HepG2 (cell line): ENCODE data around the gene DDAH1. TPM values are rescaled to one million over a fixed set of nuclear protein-coding genes. Genes with fewer than 3 reads are reported as not detected.

Source experiments
- ATAC-seq: fragments of 200-7000 bp; cut with Tn5 transposase; 3 replicates; pipeline ENCODE4 v1.9.1; 2020; ENCODE audit warnings: mild to moderate bottlenecking, moderate library complexity
- BruUV-seq: library from RNA; stranded (reverse); fragments of 400-500 nt; replicated peaks from 2 replicates; lab custom pipeline; 2021; lab: Mats Ljungman, UMichigan
- CTCF ChIA-PET: fragments of 300-600 bp; formaldehyde crosslinking; extraction: SDS; loops from one replicate; lab custom pipeline; 2021; ENCODE audit warnings: low total read pairs, inconsistent platforms, low intra/inter-chr PET ratio; lab: Yijun Ruan, JAX
- POLR2A ChIA-PET: fragments of 350-600 bp; sonication (Branson Sonifier 250); formaldehyde crosslinking; loops from one replicate; lab custom pipeline; 2020; ENCODE audit warnings: antibody characterized with exemption, inconsistent platforms; lab: Yijun Ruan, JAX
- DNase-seq: peaks from one replicate; pipeline ENCODE4 v3.0.0-alpha.2; 2015; ENCODE audit warnings: low spot score
- FAIRE-seq: peaks from 3 replicates; lab custom pipeline; 2011; peaks lifted over from hg19 to GRCh38; lab: Jason Lieb, UNC
- H2AFZ ChIP-seq: one replicate; pipeline ENCODE4 v1.6.1; 2011; ENCODE audit warnings: low read length, inconsistent platforms
- H3K27ac ChIP-seq: fragments of 300-600 bp; 3 replicates; pipeline ENCODE4 v1.8.0; 2011; ENCODE audit warnings: mixed run types, mild to moderate bottlenecking, mixed read lengths, low read length, inconsistent platforms; ENCODE audit not compliant: insufficient read depth; ENCODE audit errors: extremely low read length
- H3K27me3 ChIP-seq, 2 experiments: fragments of 200-600 bp in 1 of 2; 2 replicates in 1 of 2; 3 replicates in 1 of 2; pipeline versions ENCODE4 v1.6.0 to v1.8.0; 2011; ENCODE audit warnings: low read length in 2 of 2, mild to moderate bottlenecking in 2 of 2, moderate library complexity in 2 of 2, inconsistent platforms in 1 of 2; ENCODE audit not compliant: insufficient read depth in 2 of 2, control insufficient read depth in 1 of 2
- H3K36me3 ChIP-seq, 2 experiments: fragments of 200-600 bp in 1 of 2; replicated peaks in 1 of 2; 2 replicates in 1 of 2; 3 replicates in 1 of 2; pipeline versions ENCODE4 v1.5.1 to v1.8.0; 2011; ENCODE audit warnings: low read length in 2 of 2, inconsistent platforms in 1 of 2; ENCODE audit not compliant: insufficient read depth in 2 of 2, control insufficient read depth in 1 of 2
- H3K4me1 ChIP-seq: 2 replicates; pipeline ENCODE4 v1.5.1; 2012; ENCODE audit warnings: low read length, inconsistent platforms; ENCODE audit not compliant: insufficient read depth
- H3K4me2 ChIP-seq: 2 replicates; pipeline ENCODE4 v1.6.0; 2011; ENCODE audit warnings: low read depth, low read length, inconsistent platforms
- H3K4me3 ChIP-seq, 3 experiments: fragments of 200-600 bp in 1 of 3; sonication (generic), shearing (Covaris generic) in 1 of 3; replicated peaks in 1 of 3; 2 replicates each; pipeline ENCODE4 v1.5.1; 2011 to 2016; ENCODE audit warnings: low read length in 3 of 3, inconsistent platforms in 2 of 3, low read depth in 2 of 3, mild to moderate bottlenecking in 2 of 3, control low read depth in 1 of 3, mixed read lengths in 1 of 3; ENCODE audit not compliant: insufficient read depth in 1 of 3
- H3K79me2 ChIP-seq: one replicate; pipeline ENCODE4 v1.6.1; 2011; ENCODE audit warnings: low read length, inconsistent platforms; ENCODE audit not compliant: insufficient read depth
- H3K9ac ChIP-seq: 2 replicates; pipeline ENCODE4 v1.6.0; 2011; ENCODE audit warnings: mild to moderate bottlenecking, low read depth, low read length, inconsistent platforms; ENCODE audit not compliant: insufficient read depth
- H3K9me3 ChIP-seq: 2 replicates; pipeline ENCODE4 v1.5.1; 2012; ENCODE audit warnings: mild to moderate bottlenecking, low read length
- H4K20me1 ChIP-seq: 2 replicates; pipeline ENCODE4 v1.6.0; 2011; ENCODE audit warnings: inconsistent platforms, mild to moderate bottlenecking, low read length, moderate library complexity; ENCODE audit not compliant: insufficient read depth
- E2F1 ChIP-seq: sonication (generic); formaldehyde crosslinking; IDR thresholded peaks from 2 replicates; pipeline ENCODE4 v1.5.0; 2020; ENCODE audit warnings: missing genetic modification reagents
- KDM5A ChIP-seq: fragments of 200-600 bp; sonication (generic); IDR thresholded peaks from 2 replicates; pipeline ENCODE4 v1.7.0; 2018; ENCODE audit warnings: antibody characterized with exemption, mild to moderate bottlenecking, low read length, borderline replicate concordance
- PRMT3 ChIP-seq: sonication (generic); formaldehyde crosslinking; IDR thresholded peaks from 2 replicates; pipeline ENCODE4 v1.8.1; 2022; ENCODE audit warnings: low read depth, mild to moderate bottlenecking, moderate library complexity, missing genetic modification reagents, borderline replicate concordance
- REL ChIP-seq: sonication (generic); formaldehyde crosslinking; conservative IDR thresholded peaks from 2 replicates; pipeline ENCODE4 v1.8.0; 2022; ENCODE audit warnings: mild to moderate bottlenecking, missing genetic modification reagents, moderate library complexity
- TFDP1 ChIP-seq: IDR thresholded peaks from 2 replicates; pipeline ENCODE4 v1.6.1; 2016; ENCODE audit warnings: missing compliant biosample characterization, missing genetic modification reagents, borderline replicate concordance
- ZBTB14 ChIP-seq: sonication (generic); formaldehyde crosslinking; IDR thresholded peaks from 2 replicates; pipeline ENCODE4 v1.4.0; 2020; ENCODE audit warnings: missing genetic modification reagents
- ZBTB3 ChIP-seq: sonication (generic); formaldehyde crosslinking; IDR thresholded peaks from 2 replicates; pipeline ENCODE4 v1.4.0; 2020; ENCODE audit warnings: low read depth, mild to moderate bottlenecking, moderate library complexity, missing genetic modification reagents, borderline replicate concordance
- ZKSCAN1 ChIP-seq: fragments of 150-350 bp; IDR thresholded peaks from 2 replicates; pipeline ENCODE4 v1.6.1; 2014; ENCODE audit warnings: low read length
- ZNF660 ChIP-seq: sonication (generic); formaldehyde crosslinking; IDR thresholded peaks from 2 replicates; pipeline ENCODE4 v1.5.1; 2020; ENCODE audit warnings: mild to moderate bottlenecking, low read depth, missing genetic modification reagents, borderline replicate concordance
- ZNF740 ChIP-seq: sonication (generic); formaldehyde crosslinking; IDR thresholded peaks from 2 replicates; pipeline ENCODE4 v1.4.0; 2020; ENCODE audit warnings: missing genetic modification reagents
- ZNF770 ChIP-seq: sonication (generic); formaldehyde crosslinking; IDR thresholded peaks from 2 replicates; pipeline ENCODE4 v1.5.0; 2020; ENCODE audit warnings: mild to moderate bottlenecking, missing genetic modification reagents
- ZSCAN30 ChIP-seq: sonication (generic); formaldehyde crosslinking; IDR thresholded peaks from 2 replicates; pipeline ENCODE4 v1.5.0; 2020; ENCODE audit warnings: mild to moderate bottlenecking, missing genetic modification reagents
- WGBS: methylation state at CpG from one replicate; pipeline ENCODE4 v1.1.6; 2017; ENCODE audit warnings: low lambda C conversion rate; 5-methylcytosine and 5-hydroxymethylcytosine counted together
- in situ Hi-C: cut with HindIII; loops from 2 replicates; pipeline ENCODE4 v1.10.0; 2017; ENCODE audit warnings: low pct_unique_long_range_greater_than_20kb; ENCODE audit not compliant: extremely low pct_ligation_motif_present
- intact Hi-C: fragments of 100-400 bp; cut with micrococcal nuclease; formaldehyde crosslinking; loops from one replicate; pipeline ENCODE4 v1.10.0; 2022; ENCODE audit not compliant: unreplicated experiment
- polyA plus RNA-seq, 8 experiments: library from polyadenylated mRNA; depleted of rRNA in 3 of 8; stranded (reverse) in 7 of 8; unstranded in 1 of 8; fragments of >200 nt; fragmentation: Illumina TruSeq in 4 of 8; extraction: Trizol in 4 of 8; gene quantifications; 2 replicates each; pipeline versions ENCODE4 v1.2.1 to v1.2.3, GENCODE V29; 2011 to 2016; ENCODE audit warnings: low read depth in 4 of 8, missing spikeins in 1 of 8, mixed read lengths in 1 of 8; ENCODE audit not compliant: insufficient read depth in 1 of 8
- total RNA-seq, 5 experiments: library from RNA; depleted of rRNA; stranded (reverse); fragments of >200 nt; fragmentation: Illumina TruSeq; extraction: Trizol; gene quantifications; 2 replicates each; pipeline ENCODE4 v1.2.3, GENCODE V29; 2016; ENCODE audit warnings: low read depth in 1 of 5

The DDAH1 gene
- total and polyA plus RNA-seq, 2 of the 13 experiments (the other 11 are each of a cell fraction or from before 2014, with no cell fraction given): 39.7 to 64.4 TPM

- ATAC-seq (no peak), DNase-seq (no peak), FAIRE-seq (no peak)
- Histone ChIP-seq H2AFZ (no peak overlapping the region), H3K4me2 (no peak overlapping the region), H3K4me1 (peaks cover 37% of the 10 kb centered on the region), H3K79me2 (peaks cover 95% of the 10 kb centered on the region), H3K9ac (no peak overlapping the region), H4K20me1 (peaks cover 4% of the 10 kb centered on the region; the same call in 1 of the 2 replicates), H3K27me3 (no peaks in the 10 kb centered on the region), H3K27ac (no peak overlapping the region), H3K4me3 (no peak overlapping the region), H3K36me3 (peaks cover 0 to 7% of the 10 kb centered on the region in 2 experiments; a peak in 4 of 5 replicates), H3K9me3 (no peaks in the 10 kb centered on the region)
- WGBS: no CpG with 5 or more reads among the region's 2 CpGs
- ChIA-PET POLR2A (no interaction called here), CTCF (no interaction called here)
- no TSS peak for BruUV-seq
- no peak for TF ChIP-seq ZBTB14 (CRISPR knock-in tag)
- no peak for TF ChIP-seq ZNF770 (CRISPR knock-in tag)
- no peak for TF ChIP-seq PRMT3 (CRISPR knock-in tag)
- no peak for TF ChIP-seq KDM5A
- in situ Hi-C loops: no loop called here
- intact Hi-C loops: no loop called here
Measured at GRCh38 chr1:85450832-85451231, 14.1 kb downstream of the DDAH1 start.

- in situ Hi-C loops: no loop called here
- 81% methylated on average over 3 of the region's 3 CpGs for WGBS
- Histone ChIP-seq H3K4me2 (no peak overlapping the region), H2AFZ (no peak overlapping the region), H3K4me1 (peaks cover 29% of the 10 kb centered on the region), H3K27me3 (no peaks in the 10 kb centered on the region), H3K79me2 (peaks cover 88% of the 10 kb centered on the region), H3K27ac (no peak overlapping the region), H3K36me3 (peaks cover 0 to 7% of the 10 kb centered on the region in 2 experiments; a peak in 4 of 5 replicates), H3K4me3 (no peak overlapping the region), H3K9ac (no peak overlapping the region), H4K20me1 (peaks cover 4% of the 10 kb centered on the region; the same call in 1 of the 2 replicates), H3K9me3 (no peaks in the 10 kb centered on the region)
- ATAC-seq: no peak
- FAIRE-seq: no peak
- CTCF ChIA-PET: no interaction called here
- POLR2A ChIA-PET: no interaction called here
- intact Hi-C loops: no loop called here
- no TSS peak for BruUV-seq
- DNase-seq: no peak
- TF ChIP-seq ZNF660 (CRISPR knock-in tag): no peak
- TF ChIP-seq REL (CRISPR knock-in tag): no peak
- no peak for TF ChIP-seq ZNF740 (CRISPR knock-in tag)
- no peak for TF ChIP-seq TFDP1 (CRISPR knock-in tag)
- TF ChIP-seq ZBTB3 (CRISPR knock-in tag): no peak
- TF ChIP-seq ZKSCAN1: no peak
- no peak for TF ChIP-seq E2F1 (CRISPR knock-in tag)
- no peak for TF ChIP-seq ZSCAN30 (CRISPR knock-in tag)
Measured at GRCh38 chr1:85449356-85449755, 15.6 kb downstream of the DDAH1 start.
